Measurements from ENCODE around the gene RELN. TPM values are rescaled to one million over a fixed set of nuclear protein-coding genes. Genes with fewer than 3 reads are reported as not detected.

RELN gene
- total and polyA plus RNA-seq, 4 donors = 0.26 to 3.6 (median 1.4) TPM; not detected in 1

DNA sequence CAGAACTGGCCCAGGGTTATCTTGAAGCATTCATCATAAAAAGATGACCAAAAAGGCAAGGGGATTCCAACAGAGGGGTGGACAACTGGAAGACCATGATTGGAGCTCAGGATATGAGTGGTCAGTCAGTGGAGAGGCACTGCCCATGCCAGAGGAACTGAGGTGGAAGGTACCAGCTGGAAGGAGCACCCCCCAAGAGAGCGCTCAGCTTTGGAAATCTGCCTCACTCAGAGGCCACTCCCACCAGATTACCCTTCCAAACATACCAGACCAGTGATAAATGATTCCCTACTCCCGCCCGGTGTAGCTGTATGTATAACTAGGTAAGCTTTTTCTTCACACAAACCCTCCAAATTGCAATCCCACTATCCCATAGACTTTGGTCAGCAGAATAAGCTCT is 286.5 kb downstream of the RELN start:
- DNase-seq = no peak
- no peaks in the 10 kb centered on the region for H3K27me3 ChIP-seq (ENCODE audit: control insufficient read depth in 1 of 2, insufficient read depth in 2 of 2, low read length in 1 of 2)
- intact Hi-C loops (cut with DNase I) = no loop called here
- no peaks in the 10 kb centered on the region for H3K4me1 ChIP-seq (ENCODE audit: control insufficient read depth in 1 of 2, insufficient read depth in 2 of 2, low read length in 2 of 2)
- WGBS, 2 donors = 41 to 52% methylated on average over 3 of the region's 3 CpGs
- ATAC-seq (ENCODE audit: low FRiP score) = no peak
- H3K36me3 ChIP-seq (ENCODE audit: control insufficient read depth in 1 of 2, insufficient read depth in 2 of 2, low read length in 1 of 2) = no peaks in the 10 kb centered on the region
- H3K4me3 ChIP-seq (ENCODE audit: low read length in 2 of 2) = no peak overlapping the region
- no peak overlapping the region for H3K27ac ChIP-seq (ENCODE audit: low read depth in 1 of 2, low read length in 2 of 2)
- H3K9me3 ChIP-seq (ENCODE audit: control insufficient read depth, low read length) = no peaks in the 10 kb centered on the region

DNA sequence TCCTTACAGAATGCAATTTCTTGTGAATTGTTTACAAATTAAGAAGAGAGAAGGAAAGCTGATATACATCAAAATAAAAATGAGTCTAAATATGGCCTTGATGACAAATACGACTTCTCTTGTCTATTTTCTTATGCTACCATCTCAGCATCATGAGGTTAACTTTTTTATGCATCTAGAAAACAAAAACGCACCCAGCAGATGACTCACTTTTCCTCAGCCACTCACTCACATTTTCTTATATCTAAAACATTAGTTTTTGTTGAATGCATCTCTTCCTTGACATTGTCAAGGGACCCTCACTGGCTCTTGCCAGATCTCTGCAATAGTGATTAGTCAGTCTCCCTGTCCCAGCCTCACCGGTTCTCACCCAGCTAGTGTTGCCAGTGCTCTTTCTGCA is 287.0 kb downstream of the RELN start:
- H3K4me3 ChIP-seq (ENCODE audit: low read length in 2 of 2) = no peak overlapping the region
- intact Hi-C loops (cut with DNase I) = no loop called here
- H3K36me3 ChIP-seq (ENCODE audit: control insufficient read depth in 1 of 2, insufficient read depth in 2 of 2, low read length in 1 of 2) = no peaks in the 10 kb centered on the region
- H3K27me3 ChIP-seq (ENCODE audit: control insufficient read depth in 1 of 2, insufficient read depth in 2 of 2, low read length in 1 of 2) = no peaks in the 10 kb centered on the region
- ATAC-seq (ENCODE audit: low FRiP score) (no peak), DNase-seq (no peak)
- H3K27ac ChIP-seq (ENCODE audit: low read depth in 1 of 2, low read length in 2 of 2) = no peak overlapping the region
- H3K4me1 ChIP-seq (ENCODE audit: control insufficient read depth in 1 of 2, insufficient read depth in 2 of 2, low read length in 2 of 2) = no peaks in the 10 kb centered on the region
- WGBS, 2 donors = 52 to 53% methylated on average over 3 of the region's 3 CpGs
- H3K9me3 ChIP-seq (ENCODE audit: control insufficient read depth, low read length) = no peaks in the 10 kb centered on the region

DNA sequence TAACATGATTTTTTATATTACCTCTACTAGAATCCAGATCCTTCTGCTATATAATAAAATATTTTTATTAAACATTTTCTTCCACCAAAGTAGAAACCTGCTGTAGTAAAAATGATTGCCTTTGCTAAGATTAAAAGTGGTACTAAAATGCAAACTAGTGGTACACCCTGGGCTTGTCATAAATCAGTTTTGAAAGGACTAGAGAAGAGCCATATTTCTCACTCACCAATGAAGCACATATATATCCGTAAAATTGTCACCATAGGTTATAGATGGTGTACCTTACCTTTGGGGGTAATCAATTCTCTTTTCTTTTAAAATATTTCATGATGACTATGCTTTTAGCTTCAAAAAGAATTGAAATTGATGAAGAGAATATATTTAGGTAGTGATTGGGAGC is 290.4 kb downstream of the RELN start:
- Histone ChIP-seq H3K4me3 (ENCODE audit: low read length in 2 of 2) (no peak overlapping the region), H3K9me3 (ENCODE audit: control insufficient read depth, low read length) (no peaks in the 10 kb centered on the region), H3K36me3 (ENCODE audit: control insufficient read depth in 1 of 2, insufficient read depth in 2 of 2, low read length in 1 of 2) (no peaks in the 10 kb centered on the region), H3K4me1 (ENCODE audit: control insufficient read depth in 1 of 2, insufficient read depth in 2 of 2, low read length in 2 of 2) (no peaks in the 10 kb centered on the region), H3K27ac (ENCODE audit: low read depth in 1 of 2, low read length in 2 of 2) (no peak overlapping the region), H3K27me3 (ENCODE audit: control insufficient read depth in 1 of 2, insufficient read depth in 2 of 2, low read length in 1 of 2) (no peaks in the 10 kb centered on the region)
- 69 to 74% methylated on average over 1 of the region's 1 CpG for WGBS, 2 donors
- no peak for ATAC-seq (ENCODE audit: low FRiP score)
- DNase-seq = no peak
- intact Hi-C loops (cut with DNase I) = no loop called here

DNA sequence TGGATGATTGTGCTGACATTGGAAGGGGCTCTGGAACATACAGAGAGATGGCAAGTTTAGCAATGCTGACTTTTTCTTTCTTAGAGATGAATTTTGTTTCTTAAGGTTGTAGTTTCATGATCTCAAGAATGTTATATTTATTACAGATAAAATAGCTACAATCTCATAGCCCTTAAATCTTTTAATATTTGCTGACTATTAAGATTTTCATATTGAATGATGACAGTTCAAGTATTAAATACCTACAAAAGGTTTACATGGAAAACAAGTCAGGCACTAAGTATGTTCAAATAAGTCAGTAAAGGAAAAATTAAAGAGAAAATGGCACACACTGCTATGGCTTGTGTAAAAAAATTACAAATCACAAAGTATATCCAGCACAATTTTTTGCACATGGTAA is 291.4 kb downstream of the RELN start:
- no peaks in the 10 kb centered on the region for H3K27me3 ChIP-seq (ENCODE audit: control insufficient read depth in 1 of 2, insufficient read depth in 2 of 2, low read length in 1 of 2)
- H3K36me3 ChIP-seq (ENCODE audit: control insufficient read depth in 1 of 2, insufficient read depth in 2 of 2, low read length in 1 of 2) = no peaks in the 10 kb centered on the region
- no peak for DNase-seq
- intact Hi-C loops (cut with DNase I) = no loop called here
- H3K4me1 ChIP-seq (ENCODE audit: control insufficient read depth in 1 of 2, insufficient read depth in 2 of 2, low read length in 2 of 2) = no peaks in the 10 kb centered on the region
- H3K9me3 ChIP-seq (ENCODE audit: control insufficient read depth, low read length) = no peaks in the 10 kb centered on the region
- no peak overlapping the region for H3K4me3 ChIP-seq (ENCODE audit: low read length in 2 of 2)
- ATAC-seq (ENCODE audit: low FRiP score) = no peak
- no peak overlapping the region for H3K27ac ChIP-seq (ENCODE audit: low read depth in 1 of 2, low read length in 2 of 2)

DNA sequence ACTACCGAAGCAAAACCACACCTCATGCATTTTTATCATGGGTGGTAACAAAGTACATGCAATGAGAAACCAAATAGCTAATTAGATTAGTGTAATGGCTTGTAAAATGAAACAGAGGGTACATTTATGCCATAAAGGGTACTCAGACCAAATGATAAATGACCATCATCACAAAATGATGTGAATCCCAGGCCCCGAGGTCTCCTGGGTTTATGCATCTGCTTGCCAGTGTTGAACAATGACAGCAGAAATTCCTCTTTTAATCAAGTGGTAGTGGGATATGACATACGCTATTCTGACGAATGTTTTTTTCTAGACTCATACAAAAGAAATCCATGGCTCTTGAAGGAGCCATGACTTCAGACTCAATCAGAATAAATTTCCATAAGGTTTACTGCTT is 293.9 kb downstream of the RELN start:
- intact Hi-C loops (cut with DNase I) = no loop called here
- Histone ChIP-seq H3K36me3 (ENCODE audit: control insufficient read depth in 1 of 2, insufficient read depth in 2 of 2, low read length in 1 of 2) (no peaks in the 10 kb centered on the region), H3K4me3 (ENCODE audit: low read length in 2 of 2) (no peak overlapping the region), H3K4me1 (ENCODE audit: control insufficient read depth in 1 of 2, insufficient read depth in 2 of 2, low read length in 2 of 2) (no peaks in the 10 kb centered on the region), H3K27ac (ENCODE audit: low read depth in 1 of 2, low read length in 2 of 2) (no peak overlapping the region), H3K27me3 (ENCODE audit: control insufficient read depth in 1 of 2, insufficient read depth in 2 of 2, low read length in 1 of 2) (no peaks in the 10 kb centered on the region), H3K9me3 (ENCODE audit: control insufficient read depth, low read length) (no peaks in the 10 kb centered on the region)
- 82 to 88% methylated on average over 4 of the region's 4 CpGs for WGBS, 2 donors
- DNase-seq (no peak), ATAC-seq (ENCODE audit: low FRiP score) (no peak)

DNA sequence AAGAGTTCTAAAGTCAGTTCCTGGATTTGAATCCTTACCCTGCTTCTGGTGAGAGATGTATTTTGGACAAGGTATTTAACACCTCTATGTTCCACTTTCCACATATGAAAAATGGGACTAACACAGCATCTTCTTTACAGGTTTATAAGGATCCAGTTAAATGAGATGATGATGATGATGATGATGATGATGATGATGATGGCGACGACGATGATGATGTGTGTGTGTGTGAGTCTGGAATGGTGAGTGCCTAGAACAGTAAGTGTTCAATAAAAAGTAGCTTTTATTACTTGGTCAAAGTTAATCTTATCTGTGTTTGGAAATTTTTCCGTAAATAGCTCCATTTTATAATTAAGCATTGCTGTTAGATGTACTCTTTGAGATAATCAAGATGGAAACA is 295.2 kb downstream of the RELN start:
- no peak overlapping the region for H3K27ac ChIP-seq (ENCODE audit: low read depth in 1 of 2, low read length in 2 of 2)
- 91 to 93% methylated on average over 4 of the region's 4 CpGs for WGBS, 2 donors
- H3K9me3 ChIP-seq (ENCODE audit: control insufficient read depth, low read length) = no peaks in the 10 kb centered on the region
- H3K4me3 ChIP-seq (ENCODE audit: low read length in 2 of 2) = no peak overlapping the region
- DNase-seq (no peak), ATAC-seq (ENCODE audit: low FRiP score) (no peak)
- H3K27me3 ChIP-seq (ENCODE audit: control insufficient read depth in 1 of 2, insufficient read depth in 2 of 2, low read length in 1 of 2) = no peaks in the 10 kb centered on the region
- intact Hi-C loops (cut with DNase I) = no loop called here
- H3K4me1 ChIP-seq (ENCODE audit: control insufficient read depth in 1 of 2, insufficient read depth in 2 of 2, low read length in 2 of 2) = no peaks in the 10 kb centered on the region
- no peaks in the 10 kb centered on the region for H3K36me3 ChIP-seq (ENCODE audit: control insufficient read depth in 1 of 2, insufficient read depth in 2 of 2, low read length in 1 of 2)

DNA sequence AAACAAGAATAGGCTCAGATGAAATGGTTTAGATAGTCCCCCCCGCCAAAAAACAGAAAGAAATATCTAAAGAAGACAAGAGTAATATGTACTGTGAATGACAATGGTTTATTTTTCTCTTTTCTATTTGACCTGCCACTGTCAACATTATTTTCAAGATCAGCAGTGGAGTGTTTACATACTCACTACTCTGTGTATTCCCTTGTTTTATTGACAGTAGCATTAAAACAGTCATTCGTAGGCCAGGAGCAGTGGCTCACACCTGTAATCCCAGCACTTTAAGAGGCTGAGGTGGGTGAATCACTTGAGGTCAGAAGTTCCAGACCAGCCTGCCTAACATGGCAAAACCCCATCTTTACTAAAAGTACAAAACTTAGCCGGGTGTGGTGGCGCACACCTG is 298.2 kb downstream of the RELN start:
- no peak for DNase-seq
- ATAC-seq (ENCODE audit: low FRiP score) = no peak
- Histone ChIP-seq H3K27me3 (ENCODE audit: control insufficient read depth in 1 of 2, insufficient read depth in 2 of 2, low read length in 1 of 2) (no peaks in the 10 kb centered on the region), H3K4me3 (ENCODE audit: low read length in 2 of 2) (no peak overlapping the region), H3K36me3 (ENCODE audit: control insufficient read depth in 1 of 2, insufficient read depth in 2 of 2, low read length in 1 of 2) (no peaks in the 10 kb centered on the region), H3K4me1 (ENCODE audit: control insufficient read depth in 1 of 2, insufficient read depth in 2 of 2, low read length in 2 of 2) (no peaks in the 10 kb centered on the region), H3K27ac (ENCODE audit: low read depth in 1 of 2, low read length in 2 of 2) (no peak overlapping the region), H3K9me3 (ENCODE audit: control insufficient read depth, low read length) (no peaks in the 10 kb centered on the region)
- intact Hi-C loops (cut with DNase I) = no loop called here
- WGBS, 2 donors = 73% methylated on average over 4 of the region's 4 CpGs

DNA sequence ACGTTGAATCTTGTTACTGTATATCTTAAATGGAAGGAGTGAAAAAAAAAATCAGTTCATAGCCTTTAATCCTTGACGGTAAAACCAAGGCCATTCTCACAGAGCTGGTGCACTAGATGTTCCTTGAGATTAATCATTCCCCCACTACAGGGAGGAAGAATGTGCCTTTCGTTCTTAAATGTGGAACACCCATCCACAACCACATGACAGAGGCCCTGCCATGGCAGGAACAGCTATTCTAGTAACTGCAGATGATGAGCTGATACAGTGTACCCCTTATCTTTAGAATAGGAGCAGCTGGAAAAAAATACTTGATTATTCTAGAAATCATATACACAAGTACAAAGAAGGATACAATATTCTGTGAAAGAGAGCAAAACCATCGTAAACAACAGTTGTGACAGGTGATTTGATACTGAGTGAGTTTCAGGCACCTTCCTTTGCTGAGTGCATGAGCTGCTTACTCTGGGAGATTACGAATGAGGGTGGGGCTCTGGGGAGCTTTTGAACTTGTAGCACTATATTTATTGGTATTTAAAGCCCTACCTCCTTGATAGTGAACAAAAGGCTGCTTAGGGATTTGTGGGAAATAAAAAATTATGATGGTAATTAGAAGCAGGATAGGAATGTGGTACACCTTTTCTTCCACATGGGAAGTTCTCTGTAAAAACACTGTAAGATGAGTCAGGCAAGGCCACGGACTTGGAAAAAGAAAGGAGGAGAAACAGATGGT is 299.1 kb downstream of the RELN start:
- DNase-seq (no peak), ATAC-seq (ENCODE audit: low FRiP score) (no peak)
- no peaks in the 10 kb centered on the region for H3K4me1 ChIP-seq (ENCODE audit: control insufficient read depth in 1 of 2, insufficient read depth in 2 of 2, low read length in 2 of 2)
- no peak overlapping the region for H3K4me3 ChIP-seq (ENCODE audit: low read length in 2 of 2)
- no peak overlapping the region for H3K27ac ChIP-seq (ENCODE audit: low read depth in 1 of 2, low read length in 2 of 2)
- no peaks in the 10 kb centered on the region for H3K9me3 ChIP-seq (ENCODE audit: control insufficient read depth, low read length)
- WGBS, 2 donors = 55 to 57% methylated on average over 6 of the region's 6 CpGs
- no peaks in the 10 kb centered on the region for H3K36me3 ChIP-seq (ENCODE audit: control insufficient read depth in 1 of 2, insufficient read depth in 2 of 2, low read length in 1 of 2)
- intact Hi-C loops (cut with DNase I) = no loop called here
- no peaks in the 10 kb centered on the region for H3K27me3 ChIP-seq (ENCODE audit: control insufficient read depth in 1 of 2, insufficient read depth in 2 of 2, low read length in 1 of 2)

DNA sequence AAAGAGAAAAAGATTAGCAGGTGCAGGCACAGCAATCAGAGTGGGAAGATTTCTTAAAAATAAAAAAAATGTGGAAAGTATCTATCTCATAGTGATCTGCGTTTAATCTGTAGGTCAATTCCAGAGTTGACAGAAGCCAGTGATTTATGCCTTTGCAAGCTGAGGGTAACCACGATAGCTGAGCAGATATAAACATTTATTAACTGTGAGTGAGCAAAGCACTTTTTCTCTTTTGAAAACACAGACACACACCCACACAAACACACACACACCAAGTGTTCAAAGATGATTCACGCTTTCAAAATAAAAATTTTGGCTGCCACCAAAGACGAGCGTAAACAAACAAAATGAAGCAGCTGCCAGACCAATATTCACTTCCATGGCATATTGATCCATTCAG is 300.2 kb downstream of the RELN start:
- DNase-seq = no peak
- intact Hi-C loops (cut with DNase I) = no loop called here
- Histone ChIP-seq H3K4me1 (ENCODE audit: control insufficient read depth in 1 of 2, insufficient read depth in 2 of 2, low read length in 2 of 2) (no peaks in the 10 kb centered on the region), H3K27ac (ENCODE audit: low read depth in 1 of 2, low read length in 2 of 2) (no peak overlapping the region), H3K9me3 (ENCODE audit: control insufficient read depth, low read length) (no peaks in the 10 kb centered on the region), H3K27me3 (ENCODE audit: control insufficient read depth in 1 of 2, insufficient read depth in 2 of 2, low read length in 1 of 2) (no peaks in the 10 kb centered on the region), H3K4me3 (ENCODE audit: low read length in 2 of 2) (no peak overlapping the region), H3K36me3 (ENCODE audit: control insufficient read depth in 1 of 2, insufficient read depth in 2 of 2, low read length in 1 of 2) (no peaks in the 10 kb centered on the region)
- 34 to 35% methylated on average over 5 of the region's 5 CpGs for WGBS, 2 donors
- no peak for ATAC-seq (ENCODE audit: low FRiP score)

Measured in aorta (tissue), 5 donors.